Loucy (cell line): Measurements from ENCODE around the gene HLA-B.

ENCODE experiments used
- H2AFZ ChIP-seq: fragments of 200-600 bp; sonication (generic); 2 replicates; pipeline ENCODE4 v1.6.0; 2016; ENCODE audit warnings: antibody characterized with exemption, mild to moderate bottlenecking, low read length, moderate library complexity
- H3F3A ChIP-seq: fragments of 200-600 bp; 2 replicates; pipeline ENCODE4 v1.6.0; 2016; ENCODE audit warnings: antibody characterized with exemption, low read depth, mild to moderate bottlenecking
- H3K27me3 ChIP-seq: fragments of 200-600 bp; sonication (generic); 2 replicates; pipeline ENCODE4 v1.6.1; 2014; ENCODE audit warnings: low read length, mild to moderate bottlenecking; ENCODE audit not compliant: insufficient read depth, poor library complexity, severe bottlenecking
- H3K36me3 ChIP-seq: fragments of 200-600 bp; sonication (generic); 2 replicates; pipeline ENCODE4 v1.6.1; 2016; ENCODE audit warnings: low read length; ENCODE audit not compliant: insufficient read depth
- H3K4me1 ChIP-seq: fragments of 200-600 bp; sonication (generic); 2 replicates; pipeline ENCODE4 v1.5.1; 2014; ENCODE audit warnings: low read length, mild to moderate bottlenecking; ENCODE audit not compliant: insufficient read depth, poor library complexity, severe bottlenecking
- H3K4me2 ChIP-seq: fragments of 200-600 bp; sonication (generic); 2 replicates; pipeline ENCODE4 v1.6.0; 2014; ENCODE audit warnings: antibody characterized with exemption, low read length, low read depth, mild to moderate bottlenecking; ENCODE audit not compliant: poor library complexity, severe bottlenecking
- H3K4me3 ChIP-seq: fragments of 200-600 bp; sonication (generic); 2 replicates; pipeline ENCODE4 v1.5.1; 2014; ENCODE audit warnings: low read length, mild to moderate bottlenecking, mixed read lengths; ENCODE audit not compliant: poor library complexity, severe bottlenecking
- H3K79me2 ChIP-seq: fragments of 200-600 bp; sonication (generic); 2 replicates; pipeline ENCODE4 v1.6.1; 2014; ENCODE audit warnings: low read length; ENCODE audit not compliant: insufficient read depth
- H3K9ac ChIP-seq: fragments of 200-600 bp; sonication (generic); 2 replicates; pipeline ENCODE4 v1.6.0; 2014; ENCODE audit warnings: mild to moderate bottlenecking, low read depth, low read length, moderate library complexity; ENCODE audit not compliant: poor library complexity, severe bottlenecking
- H3K9me2 ChIP-seq: fragments of 200-600 bp; sonication (generic); replicated peaks from 2 replicates; pipeline ENCODE4 v1.6.1; 2016; ENCODE audit warnings: low read depth, low read length, mixed read lengths
- H3K9me3 ChIP-seq: fragments of 200-600 bp; sonication (generic); 2 replicates; pipeline ENCODE4 v1.6.1; 2014; ENCODE audit warnings: mild to moderate bottlenecking, antibody characterized with exemption, low read length, low read depth; ENCODE audit not compliant: insufficient read depth
- H4K20me1 ChIP-seq: fragments of 200-600 bp; sonication (generic); 2 replicates; pipeline ENCODE4 v1.6.0; 2014; ENCODE audit warnings: antibody characterized with exemption, low read length, mild to moderate bottlenecking; ENCODE audit not compliant: insufficient read depth, poor library complexity, severe bottlenecking
- EZH2phosphoT487 ChIP-seq: fragments of 200-600 bp; IDR thresholded peaks from 2 replicates; pipeline ENCODE4 v1.6.1; 2018; ENCODE audit warnings: antibody characterized with exemption, mild to moderate bottlenecking, moderate library complexity, borderline replicate concordance
- TF ChIP-seq, protein P1 (sequence below): fragments of 200-600 bp; sonication (generic); conservative IDR thresholded peaks from 2 replicates; pipeline ENCODE4 v1.5.1; 2014; ENCODE audit warnings: mild to moderate bottlenecking, antibody characterized with exemption, low read length

HLA-B gene

DNA sequence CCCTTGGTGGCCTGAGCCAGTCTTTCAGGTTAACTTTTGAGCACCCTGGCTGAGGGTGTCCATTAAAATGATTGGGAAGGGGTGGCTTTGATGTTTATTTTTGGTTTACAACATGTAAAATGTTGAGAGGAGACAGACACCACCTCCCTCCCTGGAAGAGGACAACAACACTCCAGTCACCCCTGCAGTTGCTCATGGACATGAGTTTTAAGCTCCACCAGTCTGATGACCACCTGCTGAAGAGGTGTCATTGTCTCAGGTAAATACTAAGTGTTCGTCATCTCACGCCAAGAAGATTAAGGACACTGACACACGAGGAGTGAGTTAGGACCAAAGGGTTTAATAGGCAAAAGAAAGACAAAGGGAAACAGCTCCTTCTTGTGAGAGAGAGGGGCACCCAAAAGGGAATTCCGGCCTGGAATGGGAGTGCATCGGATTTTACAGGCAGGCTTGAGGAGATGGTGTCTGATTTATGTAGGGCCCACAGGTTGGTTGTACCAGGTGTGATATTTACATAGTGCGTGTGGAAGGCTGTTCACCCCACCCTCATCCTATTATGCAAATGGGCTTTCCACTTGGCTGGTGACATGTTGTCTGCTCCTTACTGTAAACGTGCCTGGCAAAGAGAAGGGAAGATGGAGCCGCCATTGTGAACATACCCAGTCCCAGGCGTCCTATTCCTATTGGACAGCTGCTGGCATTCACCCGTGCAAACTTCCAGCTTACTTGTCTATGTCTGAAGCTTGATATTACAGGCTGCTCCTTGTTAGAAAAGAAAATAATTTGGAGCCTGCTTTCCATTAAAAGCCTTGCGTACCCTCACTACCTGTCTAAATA lies 6.6 kb downstream of the HLA-B start:
- TF ChIP-seq, protein P1, sequence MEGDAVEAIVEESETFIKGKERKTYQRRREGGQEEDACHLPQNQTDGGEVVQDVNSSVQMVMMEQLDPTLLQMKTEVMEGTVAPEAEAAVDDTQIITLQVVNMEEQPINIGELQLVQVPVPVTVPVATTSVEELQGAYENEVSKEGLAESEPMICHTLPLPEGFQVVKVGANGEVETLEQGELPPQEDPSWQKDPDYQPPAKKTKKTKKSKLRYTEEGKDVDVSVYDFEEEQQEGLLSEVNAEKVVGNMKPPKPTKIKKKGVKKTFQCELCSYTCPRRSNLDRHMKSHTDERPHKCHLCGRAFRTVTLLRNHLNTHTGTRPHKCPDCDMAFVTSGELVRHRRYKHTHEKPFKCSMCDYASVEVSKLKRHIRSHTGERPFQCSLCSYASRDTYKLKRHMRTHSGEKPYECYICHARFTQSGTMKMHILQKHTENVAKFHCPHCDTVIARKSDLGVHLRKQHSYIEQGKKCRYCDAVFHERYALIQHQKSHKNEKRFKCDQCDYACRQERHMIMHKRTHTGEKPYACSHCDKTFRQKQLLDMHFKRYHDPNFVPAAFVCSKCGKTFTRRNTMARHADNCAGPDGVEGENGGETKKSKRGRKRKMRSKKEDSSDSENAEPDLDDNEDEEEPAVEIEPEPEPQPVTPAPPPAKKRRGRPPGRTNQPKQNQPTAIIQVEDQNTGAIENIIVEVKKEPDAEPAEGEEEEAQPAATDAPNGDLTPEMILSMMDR = no peak
- no peak for TF ChIP-seq EZH2phosphoT487
- Histone ChIP-seq H2AFZ (no peak overlapping the region), H3K36me3 (peaks cover 18% of the 10 kb centered on the region; the same call in 1 of the 2 replicates), H4K20me1 (peaks cover 22% of the 10 kb centered on the region), H3K27me3 (no peaks in the 10 kb centered on the region), H3K9ac (no peak overlapping the region), H3K9me3 (no peaks in the 10 kb centered on the region), H3K4me3 (no peak overlapping the region), H3K79me2 (peaks cover 20% of the 10 kb centered on the region), H3K9me2 (no peaks in the 10 kb centered on the region), H3F3A (peaks cover 3% of the 10 kb centered on the region; the same call in 1 of the 2 replicates), H3K4me1 (peaks cover 18% of the 10 kb centered on the region), H3K4me2 (no peak overlapping the region)

DNA sequence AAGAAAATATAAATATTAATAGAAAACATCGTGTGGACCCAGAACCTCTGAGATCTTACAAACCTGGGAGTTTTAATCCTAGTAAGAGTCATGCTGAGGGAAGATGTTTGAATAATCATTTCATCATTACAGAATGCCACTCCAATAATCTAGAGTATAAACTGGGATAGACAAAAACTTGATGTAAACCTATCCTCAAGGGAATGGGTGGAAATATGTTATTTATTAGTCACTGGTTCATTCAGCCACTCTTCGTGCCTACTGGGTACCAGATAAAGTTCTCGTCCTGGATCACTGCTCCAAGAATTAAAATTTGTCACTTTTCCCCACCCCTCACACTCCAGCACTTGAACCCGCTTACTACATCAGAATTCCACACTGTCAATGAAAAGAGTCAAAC lies 7.7 kb downstream of the HLA-B start:
- Histone ChIP-seq H3K9me2 (no peaks in the 10 kb centered on the region), H3K4me3 (no peak overlapping the region), H2AFZ (no peak overlapping the region), H3K27me3 (no peaks in the 10 kb centered on the region), H3K9ac (no peak overlapping the region), H3K4me2 (no peak overlapping the region), H3K79me2 (peaks cover 9% of the 10 kb centered on the region), H3K9me3 (no peaks in the 10 kb centered on the region), H4K20me1 (peaks cover 11% of the 10 kb centered on the region), H3K4me1 (peaks cover 7% of the 10 kb centered on the region), H3F3A (peaks cover 3% of the 10 kb centered on the region; the same call in 1 of the 2 replicates), H3K36me3 (peaks cover 7% of the 10 kb centered on the region; the same call in 1 of the 2 replicates)
- no peak for TF ChIP-seq EZH2phosphoT487

DNA sequence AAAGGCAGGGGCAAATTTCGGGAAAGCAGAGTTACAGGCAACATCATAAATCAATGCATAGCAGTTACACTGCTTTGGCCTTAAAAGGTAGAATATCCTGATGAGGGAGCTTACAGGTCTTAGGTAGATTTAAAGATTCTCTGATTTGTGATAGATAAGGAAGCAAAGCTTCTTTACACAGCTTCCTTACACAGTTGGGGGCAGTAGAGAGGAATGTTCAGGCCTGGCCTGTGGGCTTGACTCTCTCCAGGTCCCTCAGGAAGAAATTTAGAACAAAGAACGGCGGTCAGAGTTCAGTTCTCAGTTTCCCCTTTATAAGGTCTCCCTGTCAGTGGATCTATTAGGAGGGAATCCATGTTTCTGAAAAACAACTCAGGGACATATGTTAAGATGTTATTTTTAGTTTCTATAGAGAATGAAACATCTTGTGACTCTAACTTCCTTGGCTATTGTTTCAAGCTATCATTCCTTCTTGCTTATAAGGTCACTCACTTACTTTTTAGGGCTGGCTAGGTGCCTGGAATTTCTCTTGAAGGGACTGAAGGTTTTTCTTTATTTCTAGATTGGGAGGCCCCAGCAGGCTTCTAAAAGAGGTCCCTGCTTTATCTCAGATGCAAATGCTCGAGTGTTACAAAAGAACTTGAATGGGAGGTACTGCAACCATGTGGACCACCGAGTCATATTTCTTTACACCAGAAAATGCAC lies 11.8 kb downstream of the HLA-B start:
- H3K9ac ChIP-seq = no peak overlapping the region
- no peaks in the 10 kb centered on the region for H4K20me1 ChIP-seq
- H3K9me3 ChIP-seq = 0 out of 2 replicates have a peak, but pooled peaks cover 3% of the 10 kb centered on the region
- H3K36me3 ChIP-seq = no peaks in the 10 kb centered on the region
- no peak overlapping the region for H3K4me3 ChIP-seq
- H3K4me1 ChIP-seq = no peaks in the 10 kb centered on the region
- H3K79me2 ChIP-seq = no peaks in the 10 kb centered on the region
- no peaks in the 10 kb centered on the region for H3F3A ChIP-seq
- H3K27me3 ChIP-seq = no peaks in the 10 kb centered on the region
- TF ChIP-seq, protein P1 = peak; percentile 35; the same call in 1 of the 2 replicates
- no peak for TF ChIP-seq EZH2phosphoT487
- H3K4me2 ChIP-seq = no peak overlapping the region
- no peak overlapping the region for H2AFZ ChIP-seq
- no peaks in the 10 kb centered on the region for H3K9me2 ChIP-seq
